Medulla oblongata (tissue), 1 donor: ENCODE data around the gene TMEM184B.

ENCODE experiments used
- DNase-seq: peaks from one replicate; pipeline ENCODE4 v3.0.0-alpha.2; 2015; ENCODE audit errors: extremely low spot score

TMEM184B gene

GRCh38 chr22:38308791-38309498 is 36.1 kb upstream of the TMEM184B start:
- no peak for DNase-seq

GRCh38 chr22:38305471-38306448 is 33.0 kb upstream of the TMEM184B start:
- DNase-seq = peak; percentile 45

DNA sequence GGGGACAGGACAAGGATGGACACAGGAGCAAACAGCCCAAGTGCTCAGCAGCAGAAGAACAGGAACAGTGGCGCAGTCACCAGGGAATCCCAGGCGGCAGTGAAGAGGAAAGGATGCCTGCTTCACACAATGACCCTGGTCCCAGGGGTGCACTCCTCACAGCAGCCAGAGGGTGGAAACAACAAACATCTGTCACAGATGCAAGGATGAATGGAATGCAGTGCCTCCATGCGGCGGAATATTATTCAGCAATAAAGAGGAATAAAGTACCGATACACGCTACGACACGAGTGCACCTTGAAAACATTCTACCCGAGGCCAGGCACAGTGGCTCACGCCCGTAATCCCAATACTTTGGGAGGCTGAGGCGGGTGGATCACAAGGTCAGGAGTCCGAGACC is 31.7 kb upstream of the TMEM184B start:
- peak; percentile 38 for DNase-seq

GRCh38 chr22:38303974-38304373 is 31.2 kb upstream of the TMEM184B start:
- no peak for DNase-seq

GRCh38 chr22:38302906-38303305 is 30.1 kb upstream of the TMEM184B start:
- DNase-seq = no peak

GRCh38 chr22:38300946-38301345 is 28.1 kb upstream of the TMEM184B start:
- no peak for DNase-seq

DNA sequence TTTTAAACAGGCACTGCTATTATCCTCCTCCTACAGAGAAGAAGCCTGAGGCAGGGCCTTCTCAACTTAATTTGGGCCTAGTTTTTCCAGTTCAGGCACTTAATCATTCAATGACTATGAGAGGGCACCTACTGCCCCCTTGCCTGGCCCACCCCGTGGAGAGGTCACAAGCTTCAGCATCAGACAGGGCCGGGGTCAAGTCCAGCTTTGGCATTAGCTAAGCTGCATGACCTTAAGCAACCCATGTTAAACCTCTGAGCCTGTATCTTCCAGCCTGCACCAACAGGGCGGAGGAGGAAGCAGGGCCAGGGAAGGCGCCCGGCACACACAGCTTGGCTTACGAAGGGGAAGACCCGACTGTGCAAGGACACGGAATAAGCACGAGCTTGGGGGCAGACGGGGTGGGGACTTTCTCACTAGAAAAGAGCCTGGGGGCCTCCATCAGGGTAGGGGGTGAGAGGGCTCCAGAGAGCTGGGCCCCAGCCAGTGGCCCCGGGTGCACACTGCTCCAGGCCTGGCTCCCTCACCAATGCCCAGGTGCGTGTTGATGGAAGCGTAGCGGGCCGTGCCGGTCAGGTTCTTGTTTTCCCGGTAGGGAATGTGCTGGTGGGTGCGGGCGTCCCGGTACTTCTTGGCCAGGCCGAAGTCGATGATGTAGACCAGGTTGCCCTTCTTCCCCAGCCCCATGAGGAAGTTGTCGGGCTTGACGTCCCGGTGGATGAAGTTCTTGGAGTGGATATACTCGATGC is 27.6 kb upstream of the TMEM184B start:
- DNase-seq = no peak

- no peak for DNase-seq
These were observed 26.9 kb upstream of the TMEM184B start for GRCh38 chr22:38299770-38300102.

DNA sequence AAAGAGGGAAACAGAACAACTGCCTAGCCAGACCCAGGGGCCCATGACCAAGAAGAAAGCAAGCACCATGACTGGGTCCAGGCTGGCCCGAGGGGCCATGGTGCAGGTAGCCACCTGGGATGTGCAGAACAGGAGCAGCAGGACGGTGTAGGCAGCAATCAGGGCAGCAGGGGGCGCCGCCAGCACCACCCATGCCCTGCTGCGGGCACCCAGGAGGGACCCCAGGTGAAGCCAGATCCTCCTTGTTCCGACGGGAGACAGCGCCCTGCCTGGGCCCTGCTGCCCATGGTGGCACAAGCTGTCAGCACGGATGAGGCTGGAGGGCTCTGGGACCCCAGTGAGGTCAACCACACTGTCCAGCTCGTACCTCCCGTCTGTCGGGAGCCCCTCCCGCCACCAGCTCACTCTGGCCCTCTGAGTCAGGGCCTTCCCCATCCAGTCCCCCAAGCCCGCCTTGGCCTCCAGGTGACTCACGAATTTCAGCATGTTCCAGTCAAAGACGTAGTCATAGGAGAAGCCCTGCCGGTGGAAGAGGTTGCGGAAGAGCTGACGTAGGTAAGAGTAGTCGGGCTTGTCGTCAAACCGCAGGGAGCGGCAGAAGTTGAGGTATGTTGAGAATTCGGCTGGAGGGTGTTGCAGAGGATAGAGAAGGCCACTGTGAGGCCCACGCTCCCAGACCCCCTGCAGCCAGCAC is 25.6 kb upstream of the TMEM184B start:
- DNase-seq = no peak

GRCh38 chr22:38296372-38296771 is 23.6 kb upstream of the TMEM184B start:
- DNase-seq = no peak

- no peak for DNase-seq
These were observed 23.1 kb upstream of the TMEM184B start for GRCh38 chr22:38295863-38296262.

DNA sequence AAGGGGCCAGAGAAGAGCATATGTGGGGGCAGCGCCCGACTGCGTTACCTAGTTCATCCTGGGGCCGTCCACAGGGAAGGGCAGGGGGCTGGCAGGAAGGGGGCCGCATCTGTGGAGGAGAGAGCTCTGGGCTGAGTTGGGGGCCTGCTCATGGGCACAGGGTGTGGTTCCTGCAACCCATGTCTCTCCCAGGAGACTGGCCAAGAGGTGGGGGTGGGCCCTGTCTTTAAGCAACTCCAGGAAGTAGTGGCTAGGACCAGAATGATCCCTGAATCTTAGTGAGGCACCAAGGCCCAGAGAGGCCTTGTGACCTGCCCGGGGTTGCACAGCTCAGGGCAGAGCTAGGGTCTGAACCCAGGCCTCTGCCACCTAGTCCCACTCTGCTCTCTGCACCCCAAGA is 22.5 kb upstream of the TMEM184B start:
- DNase-seq = no peak

DNA sequence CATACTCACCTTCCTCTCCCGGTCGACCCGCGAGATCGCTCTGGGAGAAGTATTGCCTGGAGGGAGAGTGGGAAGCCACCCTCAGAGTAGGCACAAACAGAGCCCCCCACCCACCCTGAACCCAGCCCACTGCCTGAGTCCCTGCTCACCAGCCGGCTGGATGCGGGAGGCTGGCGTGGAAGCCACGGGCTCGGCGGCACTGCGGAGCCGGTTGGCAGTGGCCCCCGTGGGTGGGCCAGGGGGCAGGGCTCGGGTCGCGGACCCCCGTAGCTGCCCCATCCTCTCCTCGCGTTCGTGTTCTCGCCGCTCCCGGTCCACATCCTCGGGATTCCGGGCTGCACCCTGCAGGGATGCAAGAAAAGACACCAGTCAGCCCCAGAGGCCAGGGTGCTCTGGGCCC is 21.4 kb upstream of the TMEM184B start:
- DNase-seq = no peak

GRCh38 chr22:38292694-38293093 is 19.9 kb upstream of the TMEM184B start:
- DNase-seq = no peak

DNA sequence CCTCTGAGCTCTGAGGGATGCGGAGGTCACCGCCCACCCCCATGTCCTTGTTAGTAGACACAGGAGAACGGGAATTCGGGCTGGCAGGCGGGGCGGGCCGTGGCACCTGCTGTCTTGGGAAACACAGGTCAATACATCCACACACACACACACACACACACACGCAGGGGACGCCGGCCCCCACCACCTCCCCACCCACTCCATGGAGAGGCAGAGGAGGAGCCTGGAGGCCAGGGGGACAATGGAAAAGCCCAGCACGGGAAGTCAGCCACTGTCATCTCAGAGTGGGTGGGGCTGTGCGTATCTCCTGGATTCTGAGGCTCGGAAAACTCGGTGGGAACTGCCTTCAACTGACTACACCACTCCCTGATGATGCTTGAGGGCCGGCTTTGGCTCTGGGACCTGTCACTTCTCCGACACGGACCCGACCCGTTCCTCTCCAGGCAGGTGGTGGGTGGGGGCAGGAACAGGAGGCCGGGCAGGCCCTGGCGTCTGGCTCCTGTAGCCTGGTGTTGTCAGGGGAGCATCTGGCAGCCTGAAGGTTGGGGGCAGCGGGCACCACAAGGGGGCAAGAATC is 18.5 kb upstream of the TMEM184B start:
- no peak for DNase-seq

- DNase-seq = no peak
These were observed 17.5 kb upstream of the TMEM184B start for GRCh38 chr22:38290347-38290746.

- DNase-seq = no peak
These were observed 16.8 kb upstream of the TMEM184B start for GRCh38 chr22:38289583-38290082.

GRCh38 chr22:38286915-38287669 is 14.3 kb upstream of the TMEM184B start:
- no peak for DNase-seq

GRCh38 chr22:38285018-38285417 is 12.2 kb upstream of the TMEM184B start:
- no peak for DNase-seq

- DNase-seq = no peak
These were observed 11.2 kb upstream of the TMEM184B start for GRCh38 chr22:38284042-38284402.

DNA sequence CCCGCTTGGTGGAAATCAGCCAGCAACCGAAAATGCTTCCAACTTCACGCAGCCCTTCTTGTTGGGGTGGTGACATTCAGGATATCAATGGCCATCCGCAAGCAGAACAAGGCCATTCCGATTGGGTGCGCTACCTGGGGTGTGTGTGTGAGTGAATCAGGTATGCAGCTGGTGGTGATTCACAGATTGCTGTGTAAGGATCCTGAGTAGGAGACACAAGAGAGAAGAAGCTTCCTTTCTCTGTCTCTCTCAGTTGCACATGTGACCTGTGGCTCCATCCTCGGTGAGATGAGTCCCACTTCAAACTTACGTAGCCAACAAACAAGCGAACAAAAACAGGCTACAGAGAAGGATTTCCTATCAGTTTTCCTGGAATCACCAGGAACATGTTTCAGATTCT is 9.6 kb upstream of the TMEM184B start:
- no peak for DNase-seq
